AML-193 (cell line): ENCODE measurements around the gene PTCH2.

ENCODE experiments used
- DNase-seq, 2 experiments: peaks; one replicate each; lab custom pipeline; 2025; lab: John Stamatoyannopoulos, UW

Gene PTCH2

DNA sequence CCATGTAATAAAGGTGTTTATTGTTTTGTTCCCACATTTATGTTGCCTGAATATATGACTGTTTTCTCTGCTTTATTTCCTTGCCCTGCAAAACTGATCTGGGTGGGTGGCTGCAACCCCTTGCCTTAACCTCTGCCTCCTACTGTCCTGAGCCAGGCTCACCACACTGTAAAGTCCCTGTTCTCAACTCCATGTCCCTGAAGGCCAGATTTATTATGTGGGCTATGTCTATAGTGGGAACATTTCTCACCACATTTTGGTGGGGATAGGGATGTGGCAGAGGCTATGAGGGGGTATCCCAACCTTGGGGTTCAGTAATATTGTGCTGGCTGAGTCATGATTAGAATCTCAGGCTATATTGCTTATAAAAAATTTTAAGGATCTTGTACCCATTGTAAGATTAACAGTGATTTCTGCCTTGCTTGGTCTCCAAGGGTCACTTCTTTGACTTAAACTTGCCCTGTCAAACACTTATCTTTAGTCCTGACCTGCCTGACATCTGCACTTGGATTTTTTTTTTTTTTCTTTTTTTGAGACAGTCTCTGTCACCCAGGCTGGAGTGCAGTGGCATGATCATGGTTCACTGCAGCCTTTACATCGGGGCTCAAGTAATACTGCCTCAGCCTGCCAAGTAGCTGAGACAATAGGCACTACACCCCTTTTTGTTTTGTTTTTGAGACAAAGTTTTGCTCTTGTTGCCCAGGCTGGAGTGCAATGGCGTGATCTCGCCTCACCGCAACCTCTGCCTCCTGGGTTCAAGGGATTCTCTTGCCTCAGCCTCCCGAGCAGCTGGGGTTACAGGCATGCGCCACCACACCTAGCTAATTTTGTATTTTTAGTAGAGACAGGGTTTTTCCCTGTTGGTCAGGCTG lies 64.1 kb downstream of the PTCH2 start:
- DNase-seq, result no peak

DNA sequence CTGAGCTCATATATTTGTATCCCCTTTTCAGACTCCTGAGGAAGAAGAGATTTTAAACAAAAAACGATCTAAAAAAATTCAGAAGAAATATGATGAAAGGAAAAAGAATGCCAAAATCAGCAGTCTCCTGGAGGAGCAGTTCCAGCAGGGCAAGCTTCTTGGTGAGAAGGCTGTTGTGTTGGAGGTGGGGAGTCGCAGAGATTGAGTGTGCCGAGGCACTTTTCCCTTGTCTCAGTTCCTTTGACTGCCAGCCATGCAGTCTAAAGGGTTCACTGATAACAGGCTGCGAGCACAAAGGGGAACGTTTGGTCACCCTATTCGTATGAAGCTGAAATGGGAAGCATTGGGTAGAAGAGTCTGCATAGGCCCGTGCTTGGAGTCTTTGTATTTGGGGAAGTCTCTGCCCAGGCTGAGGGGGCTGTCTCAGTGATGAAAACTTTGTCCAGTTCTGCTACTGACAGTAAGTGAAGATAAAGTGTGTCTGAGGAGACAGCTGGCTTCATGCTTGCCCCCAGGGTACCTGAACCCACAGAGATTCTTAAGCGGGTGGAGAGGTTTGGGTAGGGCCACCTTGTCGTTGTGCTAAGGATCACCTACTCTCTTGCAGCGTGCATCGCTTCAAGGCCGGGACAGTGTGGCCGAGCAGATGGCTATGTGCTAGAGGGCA lies 65.0 kb downstream of the PTCH2 start:
- peak; percentile 40 to 53 for DNase-seq

DNA sequence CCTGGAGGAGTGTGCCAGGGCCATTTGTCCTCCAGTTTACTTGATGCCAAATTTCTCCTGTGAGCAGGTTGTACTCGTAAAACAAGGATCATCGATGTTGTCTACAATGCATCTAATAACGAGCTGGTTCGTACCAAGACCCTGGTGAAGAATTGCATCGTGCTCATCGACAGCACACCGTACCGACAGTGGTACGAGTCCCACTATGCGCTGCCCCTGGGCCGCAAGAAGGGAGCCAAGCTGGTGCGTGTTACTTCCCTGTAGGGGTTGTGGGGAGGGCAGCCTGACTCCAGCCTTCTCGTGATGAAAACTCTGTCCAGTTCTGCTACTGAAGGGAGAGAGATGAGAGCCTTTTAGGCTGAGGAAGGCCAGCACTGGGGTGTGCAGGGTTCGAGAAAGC lies 65.5 kb downstream of the PTCH2 start:
- no peak for DNase-seq

DNA sequence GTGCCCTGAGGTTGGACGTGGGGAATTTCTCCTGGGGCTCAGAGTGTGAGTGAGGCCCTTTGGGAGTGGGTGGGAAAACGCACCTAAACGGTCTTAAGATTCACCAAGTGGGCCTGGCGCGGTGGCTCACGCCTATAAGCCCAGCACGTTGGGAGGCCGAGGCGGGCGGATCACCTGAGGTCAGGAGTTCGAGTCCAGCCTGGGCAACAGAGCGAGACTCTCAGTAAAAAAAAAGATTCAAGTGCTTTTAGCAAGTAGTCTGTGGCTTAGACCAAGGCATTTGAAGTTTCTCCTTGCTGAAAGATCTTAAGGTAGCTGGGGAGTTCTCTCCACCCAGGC lies 66.4 kb downstream of the PTCH2 start:
- no peak for DNase-seq

DNA sequence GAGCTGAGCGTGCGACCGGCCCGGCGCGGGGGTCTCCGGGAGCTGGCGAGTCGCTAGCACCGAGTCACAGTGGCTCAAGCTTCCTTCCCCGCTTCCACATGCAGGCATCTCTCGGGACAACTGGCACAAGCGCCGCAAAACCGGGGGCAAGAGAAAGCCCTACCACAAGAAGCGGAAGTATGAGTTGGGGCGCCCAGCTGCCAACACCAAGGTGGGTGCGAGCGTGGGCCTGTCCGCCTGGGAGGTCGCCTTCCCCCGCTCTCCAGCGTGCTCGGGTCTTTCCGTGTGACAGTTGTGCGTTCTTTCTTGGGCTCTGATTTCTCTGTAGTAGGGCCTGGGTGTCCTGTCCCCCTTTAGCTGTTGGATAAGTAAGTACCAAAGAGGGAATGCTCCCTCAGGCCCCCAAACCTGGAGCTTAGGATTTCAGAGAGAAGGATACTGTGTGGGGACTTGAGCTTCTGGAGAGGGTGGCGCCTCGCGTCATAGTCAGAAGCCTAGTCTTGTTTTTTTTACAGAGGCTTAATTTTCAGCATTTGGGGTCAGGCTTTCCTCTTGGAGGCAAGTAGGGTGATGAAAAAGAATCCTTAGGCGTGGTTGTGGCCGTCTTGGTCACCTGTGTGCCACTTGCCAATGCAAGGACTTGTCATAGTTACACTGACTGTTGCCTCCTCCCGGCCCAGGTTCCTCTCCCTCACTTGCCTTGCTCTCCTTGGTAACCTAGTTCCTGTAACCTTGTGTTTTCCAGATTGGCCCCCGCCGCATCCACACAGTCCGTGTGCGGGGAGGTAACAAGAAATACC lies 66.9 kb downstream of the PTCH2 start:
- DNase-seq, result peak in 1 of 2 experiments; percentile 16

DNA sequence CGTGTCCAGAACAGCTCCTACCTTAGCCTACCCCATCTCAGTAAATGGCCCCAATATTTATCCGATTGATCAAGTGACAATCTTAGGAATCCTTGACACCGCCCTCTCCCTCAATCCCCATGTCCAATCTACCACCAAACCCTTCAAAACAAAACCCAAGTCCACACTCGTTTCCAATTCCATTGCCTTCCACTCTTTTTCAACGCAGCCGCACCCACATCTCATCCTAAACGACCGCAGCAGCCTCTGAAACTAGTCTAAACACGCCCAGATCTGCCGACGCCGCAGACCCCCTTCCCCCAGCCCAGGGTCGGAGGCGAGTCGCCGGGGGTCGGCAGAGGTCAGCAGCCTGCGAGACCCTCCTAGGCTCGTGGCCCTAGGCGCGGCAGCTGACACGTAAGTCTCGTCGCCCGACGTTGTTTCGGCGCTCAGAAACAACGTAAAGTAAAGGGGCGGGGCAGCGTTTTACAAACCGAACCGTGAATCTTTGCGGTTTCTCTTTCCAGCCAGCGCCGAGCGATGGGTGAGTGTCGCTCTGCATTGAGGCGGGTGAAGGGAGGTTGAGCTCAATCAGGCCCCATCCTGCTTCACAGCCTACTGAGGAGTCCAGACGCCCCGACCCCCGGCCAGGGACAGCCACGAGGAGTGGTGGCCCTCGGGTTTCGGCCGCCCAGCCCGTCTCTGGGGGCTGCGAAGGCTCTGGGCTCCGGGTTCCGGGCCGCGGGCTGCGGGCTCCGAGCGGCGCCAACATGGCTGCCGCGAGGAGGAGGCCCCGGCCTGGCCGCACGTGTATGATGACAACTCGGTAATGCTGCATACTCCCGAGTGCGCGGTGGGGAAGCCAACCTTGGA lies 67.7 kb downstream of the PTCH2 start, which contains the start of gene RPS8:
RPS8 (plus strand) TSS at position 463 of the 852 bp plus-strand sequence; CDS start at position 520, 57 bp downstream.
- peak; percentile 84 to 88 for DNase-seq
